Measurements from ENCODE around the gene OPN1SW.

- TF ChIP-seq POLR2AphosphoS5 (IDR thresholded peaks at IDR 0.05; ENCODE audit: borderline replicate concordance, low read depth, low read length) (no peak), EZH2 (IDR thresholded peaks at IDR 0.05) (no peak)
Measured at GRCh38 chr7:128781851-128782250, 6.3 kb upstream of the OPN1SW start.
